ENCODE measurements around the gene ST7L.

- TF ChIP-seq CTCF (IDR thresholded peaks at IDR 0.05) (peak; percentile 55 to 86 (median 73)), POLR2A (IDR thresholded peaks at IDR 0.05) (no peak)
Measured at GRCh38 chr1:112501810-112502641, 116.9 kb downstream of the ST7L start.
